ENCODE measurements around the gene LTN1.
"Not testable (repeated sequence)": the region's sequence is repeated elsewhere in the genome, so short reads cannot be mapped to it uniquely, and the experiment has no call there.

The LTN1 gene

DNA sequence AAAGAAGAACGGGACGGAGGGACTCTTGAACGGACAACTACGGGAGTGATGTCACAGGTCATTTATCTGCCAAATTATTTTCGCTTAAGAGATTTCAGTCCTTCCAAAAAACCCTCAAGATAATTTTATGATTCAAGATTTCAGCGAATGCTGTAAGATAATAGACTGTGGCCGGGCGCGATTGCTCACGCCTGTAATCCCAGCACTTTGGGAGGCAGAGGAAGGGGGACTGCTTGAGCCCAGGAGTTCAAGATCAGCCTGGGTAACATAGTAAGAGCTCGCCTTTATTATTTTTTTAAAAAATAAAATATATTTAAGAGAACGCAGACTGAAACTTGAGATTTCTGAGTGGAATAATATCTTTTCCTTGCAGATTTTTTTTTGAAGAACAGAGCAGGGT, 25.9 kb upstream of the LTN1 start:
- 100% methylated on average over 2 of the region's 12 CpGs for WGBS (ENCODE audit: insufficient coverage, insufficient read length)
- Histone ChIP-seq H3K9me3 (ENCODE audit: control insufficient read depth, insufficient read depth, low read length) (no peaks in the 10 kb centered on the region), H3K27me3 (ENCODE audit: control insufficient read depth, insufficient read depth, low read length) (no peaks in the 10 kb centered on the region), H3K4me3 (ENCODE audit: low read length) (peak overlapping the region; percentile 67), H3K36me3 (ENCODE audit: control insufficient read depth, insufficient read depth, low read length) (no peaks in the 10 kb centered on the region), H3K27ac (ENCODE audit: low read length) (no peak overlapping the region), H3K4me1 (ENCODE audit: control insufficient read depth, insufficient read depth, low read length) (peaks cover 2% of the 10 kb centered on the region; the same call in 1 of the 2 replicates)
- no peak for DNase-seq (ENCODE audit: low read depth, low spot score)

DNA sequence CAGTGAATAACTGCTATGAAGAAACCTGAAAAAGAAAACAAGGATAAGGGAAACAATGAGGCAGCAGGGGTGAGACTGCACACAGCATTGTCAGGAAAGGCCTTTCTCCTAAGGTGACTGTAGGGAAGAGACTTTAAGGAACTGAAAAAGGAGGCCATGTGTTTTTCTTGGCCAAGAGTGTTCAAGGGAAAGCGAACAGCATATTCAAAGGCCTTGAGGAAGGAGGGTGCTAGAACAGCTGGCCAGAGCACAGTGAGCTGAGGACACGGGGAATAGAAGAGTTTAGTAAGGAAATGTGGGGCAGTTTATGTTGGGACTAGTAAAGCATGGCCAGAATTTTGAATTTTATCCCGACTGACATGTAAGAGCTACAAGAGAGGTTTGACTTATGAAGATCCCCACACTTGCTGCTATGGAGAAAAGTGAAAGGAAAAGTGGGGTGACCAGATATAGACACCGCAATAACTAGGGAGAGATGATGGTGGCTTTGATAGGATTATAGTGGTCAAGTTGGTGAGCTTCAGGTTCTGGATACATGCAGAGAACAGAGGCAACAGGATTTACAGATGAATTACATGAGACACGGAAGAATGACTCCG, 25.1 kb upstream of the LTN1 start:
- no peaks in the 10 kb centered on the region for H3K9me3 ChIP-seq (ENCODE audit: control insufficient read depth, insufficient read depth, low read length)
- no CpG with 5 or more reads among the region's 6 CpGs for WGBS (ENCODE audit: insufficient coverage, insufficient read length)
- no peak for DNase-seq (ENCODE audit: low read depth, low spot score)
- H3K36me3 ChIP-seq (ENCODE audit: control insufficient read depth, insufficient read depth, low read length) = no peaks in the 10 kb centered on the region
- no peak overlapping the region for H3K4me3 ChIP-seq (ENCODE audit: low read length)
- no peak overlapping the region for H3K27ac ChIP-seq (ENCODE audit: low read length)
- H3K27me3 ChIP-seq (ENCODE audit: control insufficient read depth, insufficient read depth, low read length) = no peaks in the 10 kb centered on the region
- H3K4me1 ChIP-seq (ENCODE audit: control insufficient read depth, insufficient read depth, low read length) = peaks cover 2% of the 10 kb centered on the region; the same call in 1 of the 2 replicates

DNA sequence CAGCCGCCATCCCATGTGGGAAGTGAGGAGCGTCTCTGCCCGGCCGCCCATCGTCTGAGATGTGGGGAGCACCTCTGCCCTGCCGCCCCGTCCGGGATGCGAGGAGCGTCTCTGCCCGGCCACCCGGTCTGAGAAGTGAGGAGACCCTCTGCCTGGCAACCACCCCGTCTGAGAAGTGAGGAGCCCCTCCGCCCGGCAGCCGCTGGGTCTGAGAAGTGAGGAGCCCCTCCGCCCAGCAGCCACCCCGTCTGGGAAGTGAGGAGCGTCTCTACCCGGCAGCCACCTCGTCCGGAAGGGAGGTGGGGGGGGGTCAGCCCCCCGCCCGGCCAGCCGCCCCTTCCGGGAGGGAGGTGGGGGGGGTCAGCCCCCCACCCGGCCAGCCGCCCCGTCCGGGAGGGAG, 18.6 kb upstream of the LTN1 start:
- H3K27ac ChIP-seq (ENCODE audit: low read length); DNase-seq (ENCODE audit: low read depth, low spot score); H3K4me1 ChIP-seq (ENCODE audit: control insufficient read depth, insufficient read depth, low read length); H3K9me3 ChIP-seq (ENCODE audit: control insufficient read depth, insufficient read depth, low read length); H3K27me3 ChIP-seq (ENCODE audit: control insufficient read depth, insufficient read depth, low read length); H3K36me3 ChIP-seq (ENCODE audit: control insufficient read depth, insufficient read depth, low read length); H3K4me3 ChIP-seq (ENCODE audit: low read length): not testable (repeated sequence)
- no CpG with 5 or more reads among the region's 30 CpGs for WGBS (ENCODE audit: insufficient coverage, insufficient read length)

DNA sequence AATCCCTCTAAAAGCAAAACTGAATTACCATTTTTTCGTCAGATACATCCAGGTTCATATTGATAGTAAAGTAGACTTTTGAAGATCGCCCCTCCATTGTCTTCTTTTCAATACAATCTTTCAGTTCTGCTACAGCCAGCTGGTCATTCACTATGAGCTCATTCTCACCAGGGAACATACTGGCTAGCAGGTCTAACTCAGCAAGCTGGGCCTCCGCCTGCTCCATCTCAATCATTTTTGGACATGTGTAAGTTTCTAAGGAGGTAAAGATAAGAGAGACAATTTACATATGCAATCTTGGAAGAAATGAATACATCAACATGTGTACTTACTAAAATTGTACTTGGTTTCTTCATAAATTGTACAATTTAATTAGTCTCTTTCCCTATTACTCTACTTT, 15.7 kb upstream of the LTN1 start:
- no peaks in the 10 kb centered on the region for H3K4me1 ChIP-seq (ENCODE audit: control insufficient read depth, insufficient read depth, low read length)
- H3K27ac ChIP-seq (ENCODE audit: low read length) = no peak overlapping the region
- no peaks in the 10 kb centered on the region for H3K36me3 ChIP-seq (ENCODE audit: control insufficient read depth, insufficient read depth, low read length)
- WGBS (ENCODE audit: insufficient coverage, insufficient read length) = no CpG with 5 or more reads among the region's 3 CpGs
- no peaks in the 10 kb centered on the region for H3K27me3 ChIP-seq (ENCODE audit: control insufficient read depth, insufficient read depth, low read length)
- no peak for DNase-seq (ENCODE audit: low read depth, low spot score)
- no peak overlapping the region for H3K4me3 ChIP-seq (ENCODE audit: low read length)
- no peaks in the 10 kb centered on the region for H3K9me3 ChIP-seq (ENCODE audit: control insufficient read depth, insufficient read depth, low read length)

DNA sequence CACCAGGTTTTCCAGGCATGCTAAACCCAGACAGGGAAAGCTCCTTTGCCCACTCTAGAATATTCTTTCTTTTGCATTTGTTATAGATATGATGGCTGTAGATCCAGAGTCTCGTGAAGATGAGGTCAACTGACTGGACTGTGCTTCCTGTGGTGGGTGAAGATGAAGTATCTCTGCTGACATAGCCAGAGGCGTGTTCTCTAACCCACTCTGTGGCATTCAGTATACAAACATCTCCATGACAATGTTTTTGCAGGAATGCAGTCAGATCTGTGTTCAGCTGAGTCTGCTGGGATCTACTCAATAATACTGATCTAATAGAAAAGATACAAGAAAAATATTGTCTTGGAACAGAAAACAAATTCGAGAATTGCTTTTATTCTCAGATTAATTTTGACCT, 15.1 kb upstream of the LTN1 start:
- H3K27me3 ChIP-seq (ENCODE audit: control insufficient read depth, insufficient read depth, low read length) = no peaks in the 10 kb centered on the region
- no peaks in the 10 kb centered on the region for H3K36me3 ChIP-seq (ENCODE audit: control insufficient read depth, insufficient read depth, low read length)
- H3K27ac ChIP-seq (ENCODE audit: low read length) = no peak overlapping the region
- WGBS (ENCODE audit: insufficient coverage, insufficient read length) = no CpG with 5 or more reads among the region's 3 CpGs
- no peak overlapping the region for H3K4me3 ChIP-seq (ENCODE audit: low read length)
- DNase-seq (ENCODE audit: low read depth, low spot score) = no peak
- no peaks in the 10 kb centered on the region for H3K4me1 ChIP-seq (ENCODE audit: control insufficient read depth, insufficient read depth, low read length)
- no peaks in the 10 kb centered on the region for H3K9me3 ChIP-seq (ENCODE audit: control insufficient read depth, insufficient read depth, low read length)

DNA sequence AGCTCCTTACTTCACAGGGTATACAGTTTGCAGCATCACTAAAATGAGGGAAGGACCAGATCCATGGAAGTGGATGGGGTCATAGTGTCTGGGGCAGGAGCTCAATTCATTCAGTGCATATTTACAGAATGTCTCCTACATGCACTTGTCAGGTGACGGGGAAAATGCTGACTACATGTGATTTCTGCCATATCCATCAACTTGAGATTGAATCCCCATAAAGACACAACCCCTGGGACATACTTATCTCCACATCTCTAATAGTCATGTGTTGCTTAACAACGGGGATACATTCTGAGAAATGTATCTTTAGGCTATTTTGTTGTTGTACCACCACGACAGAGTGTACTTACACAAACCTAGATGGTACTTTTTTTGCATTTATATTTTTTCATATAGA, 14.5 kb upstream of the LTN1 start:
- DNase-seq (ENCODE audit: low read depth, low spot score) = no peak
- no CpG with 5 or more reads among the region's 3 CpGs for WGBS (ENCODE audit: insufficient coverage, insufficient read length)

DNA sequence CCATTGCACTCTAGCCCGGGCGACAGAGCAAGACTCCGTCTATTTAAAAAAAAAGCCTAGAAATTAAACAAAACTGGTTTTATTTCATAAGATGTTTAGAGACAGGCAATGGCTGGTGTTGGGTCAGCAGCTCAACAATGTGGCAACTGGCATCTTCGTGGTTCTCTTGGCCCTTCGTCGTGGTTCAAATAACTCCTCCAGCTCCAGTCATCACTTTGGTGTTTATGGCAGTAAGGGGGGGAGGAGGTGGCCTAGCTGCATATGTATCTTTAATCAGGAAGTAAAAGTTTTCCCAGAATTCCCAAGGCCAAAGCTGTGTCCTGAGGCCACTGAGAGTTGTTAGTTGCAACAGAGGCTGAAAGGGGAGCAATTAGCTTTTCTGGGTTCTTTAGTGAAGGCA, 13.0 kb upstream of the LTN1 start:
- Histone ChIP-seq H3K9me3 (ENCODE audit: control insufficient read depth, insufficient read depth, low read length) (no peaks in the 10 kb centered on the region), H3K4me3 (ENCODE audit: low read length) (no peak overlapping the region), H3K4me1 (ENCODE audit: control insufficient read depth, insufficient read depth, low read length) (no peaks in the 10 kb centered on the region), H3K27me3 (ENCODE audit: control insufficient read depth, insufficient read depth, low read length) (no peaks in the 10 kb centered on the region), H3K36me3 (ENCODE audit: control insufficient read depth, insufficient read depth, low read length) (no peaks in the 10 kb centered on the region), H3K27ac (ENCODE audit: low read length) (no peak overlapping the region)
- WGBS (ENCODE audit: insufficient coverage, insufficient read length) = no CpG with 5 or more reads among the region's 6 CpGs
- DNase-seq (ENCODE audit: low read depth, low spot score) = no peak

More for the DNA sequence above, 14.5 kb upstream of the LTN1 start:
- Histone ChIP-seq H3K36me3 (ENCODE audit: control insufficient read depth, insufficient read depth, low read length) (no peaks in the 10 kb centered on the region), H3K4me3 (ENCODE audit: low read length) (no peak overlapping the region), H3K4me1 (ENCODE audit: control insufficient read depth, insufficient read depth, low read length) (no peaks in the 10 kb centered on the region), H3K27me3 (ENCODE audit: control insufficient read depth, insufficient read depth, low read length) (no peaks in the 10 kb centered on the region), H3K27ac (ENCODE audit: low read length) (no peak overlapping the region), H3K9me3 (ENCODE audit: control insufficient read depth, insufficient read depth, low read length) (no peaks in the 10 kb centered on the region)

DNA sequence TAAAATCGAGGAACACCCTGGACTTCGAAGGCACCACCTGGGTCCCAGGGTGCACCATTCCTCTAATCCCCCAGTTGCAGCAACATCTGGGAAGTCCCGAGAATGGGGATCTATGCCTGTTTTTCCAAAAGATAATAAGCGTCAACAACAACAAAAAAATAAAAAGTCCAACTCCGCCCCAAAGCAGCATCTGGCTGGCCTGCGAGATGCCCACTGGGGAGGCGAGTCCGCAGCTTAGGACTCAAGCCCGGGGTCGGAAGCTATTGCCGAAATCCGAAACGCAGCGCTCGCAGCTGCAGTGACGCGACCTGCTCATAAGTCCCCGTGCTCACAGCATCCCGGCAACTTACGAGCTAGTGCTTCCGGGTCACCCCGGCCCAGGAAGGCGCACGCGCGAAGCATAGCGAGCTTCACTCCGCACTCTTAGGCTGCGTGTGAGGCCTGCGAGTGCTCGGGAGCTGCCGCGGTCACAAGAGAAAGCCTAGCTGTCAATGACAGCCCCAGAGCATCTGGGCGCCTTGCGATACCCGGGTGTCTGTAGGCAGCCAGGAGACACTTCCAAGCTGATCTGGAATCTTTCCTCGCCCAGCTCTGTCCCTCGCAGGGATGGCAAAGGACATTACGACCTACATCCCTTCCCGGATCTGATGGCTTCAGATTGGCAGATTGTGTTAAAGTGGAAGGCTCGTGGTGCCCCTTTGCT, 9.9 kb upstream of the LTN1 start:
- no peaks in the 10 kb centered on the region for H3K36me3 ChIP-seq (ENCODE audit: control insufficient read depth, insufficient read depth, low read length)
- WGBS (ENCODE audit: insufficient coverage, insufficient read length) = no CpG with 5 or more reads among the region's 41 CpGs
- no peaks in the 10 kb centered on the region for H3K27me3 ChIP-seq (ENCODE audit: control insufficient read depth, insufficient read depth, low read length)
- H3K9me3 ChIP-seq (ENCODE audit: control insufficient read depth, insufficient read depth, low read length) = no peaks in the 10 kb centered on the region
- H3K27ac ChIP-seq (ENCODE audit: low read length) = no peak overlapping the region
- DNase-seq (ENCODE audit: low read depth, low spot score) = peak; percentile 94
- H3K4me3 ChIP-seq (ENCODE audit: low read length) = peak overlapping the region; percentile 84
- no peaks in the 10 kb centered on the region for H3K4me1 ChIP-seq (ENCODE audit: control insufficient read depth, insufficient read depth, low read length)

DNA sequence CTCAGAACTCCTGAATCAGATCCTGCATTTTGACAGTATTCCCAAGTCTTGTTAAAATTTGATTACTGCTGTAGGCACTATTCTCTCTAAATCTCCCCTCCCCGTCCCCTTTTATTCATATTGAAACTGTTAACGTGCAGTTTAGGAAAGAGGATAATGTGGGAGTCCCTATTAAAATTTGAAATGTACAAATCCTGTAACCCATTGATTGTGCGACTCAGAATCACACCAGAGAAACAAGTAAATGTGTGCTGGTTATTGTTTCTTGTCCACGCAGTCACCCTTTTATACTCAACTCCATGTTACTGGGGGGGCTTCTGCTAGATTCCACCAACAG, 584 bp upstream of the LTN1 start:
- H3K27me3 ChIP-seq (ENCODE audit: control insufficient read depth, insufficient read depth, low read length) = no peaks in the 10 kb centered on the region
- no peak overlapping the region for H3K27ac ChIP-seq (ENCODE audit: low read length)
- DNase-seq (ENCODE audit: low read depth, low spot score) = no peak
- no CpG with 5 or more reads among the region's 4 CpGs for WGBS (ENCODE audit: insufficient coverage, insufficient read length)
- H3K9me3 ChIP-seq (ENCODE audit: control insufficient read depth, insufficient read depth, low read length) = no peaks in the 10 kb centered on the region
- H3K4me3 ChIP-seq (ENCODE audit: low read length) = peak overlapping the region; percentile 23; the same call in 1 of the 2 replicates
- H3K4me1 ChIP-seq (ENCODE audit: control insufficient read depth, insufficient read depth, low read length) = no peaks in the 10 kb centered on the region
- no peaks in the 10 kb centered on the region for H3K36me3 ChIP-seq (ENCODE audit: control insufficient read depth, insufficient read depth, low read length)

DNA sequence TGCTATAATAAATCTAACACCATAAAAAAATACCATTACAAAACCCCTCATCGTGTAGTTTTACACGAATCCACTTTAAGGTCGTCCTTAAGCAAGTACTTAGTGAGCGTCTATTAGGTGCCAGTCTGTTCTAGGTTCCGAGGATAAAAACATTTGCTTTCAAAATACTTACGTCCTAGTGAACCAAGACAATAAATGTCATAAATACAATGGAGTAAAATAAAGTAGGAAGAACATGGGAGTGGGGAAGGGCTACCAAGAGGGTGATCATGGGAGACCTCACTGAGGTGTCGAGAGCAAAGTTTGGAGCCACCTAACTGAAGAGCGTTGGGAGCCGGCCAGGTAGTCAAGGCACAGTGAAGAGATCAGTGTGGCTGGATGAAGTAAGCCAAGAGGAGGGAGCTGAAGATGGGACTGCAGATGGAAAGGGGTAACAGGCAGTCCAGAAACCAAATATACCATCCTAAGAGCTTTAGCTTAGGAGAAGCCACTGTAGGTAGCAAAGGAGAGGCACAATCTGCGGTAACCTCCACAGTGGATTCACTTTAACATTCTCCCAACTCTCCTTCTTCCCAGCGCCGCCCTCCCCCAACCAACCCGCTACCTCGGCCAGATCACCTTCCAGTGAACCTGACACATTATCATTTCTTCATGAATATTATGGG, 684 bp downstream of the LTN1 start:
- H3K4me1 ChIP-seq (ENCODE audit: control insufficient read depth, insufficient read depth, low read length) = no peaks in the 10 kb centered on the region
- H3K36me3 ChIP-seq (ENCODE audit: control insufficient read depth, insufficient read depth, low read length) = no peaks in the 10 kb centered on the region
- no peaks in the 10 kb centered on the region for H3K9me3 ChIP-seq (ENCODE audit: control insufficient read depth, insufficient read depth, low read length)
- H3K27ac ChIP-seq (ENCODE audit: low read length) = no peak overlapping the region
- peak overlapping the region; percentile 86 for H3K4me3 ChIP-seq (ENCODE audit: low read length)
- no CpG with 5 or more reads among the region's 14 CpGs for WGBS (ENCODE audit: insufficient coverage, insufficient read length)
- H3K27me3 ChIP-seq (ENCODE audit: control insufficient read depth, insufficient read depth, low read length) = no peaks in the 10 kb centered on the region
- DNase-seq (ENCODE audit: low read depth, low spot score) = no peak

All from iPS DF 6.9 (cell line).